Psoas muscle (tissue), 8 donors: ENCODE measurements around the gene DGCR8. TPM values are rescaled to one million over a fixed set of nuclear protein-coding genes. Genes with fewer than 3 reads are reported as not detected.

Experiments
- ATAC-seq, 4 donors: fragments of 200-7000 bp; cut with Tn5 transposase; one replicate each; pipeline ENCODE4 v1.9.1; 2020; ENCODE audit warnings: moderate library complexity in 3 of 4, mild to moderate bottlenecking in 2 of 4
- DNase-seq, 2 donors: peaks; one replicate each; pipeline ENCODE4 v3.0.0-alpha.2; 2020
- H3K27ac ChIP-seq: fragments of 200-600 bp; one replicate; pipeline ENCODE4 v1.8.0; 2022
- H3K27me3 ChIP-seq, 3 donors: fragments of 200-600 bp in 1 of 3; one replicate each; pipeline versions ENCODE4 v1.6.1 to v1.8.0; 2013 to 2022; ENCODE audit warnings: low read length in 2 of 3, mild to moderate bottlenecking in 2 of 3, moderate library complexity in 1 of 3; ENCODE audit not compliant: insufficient read depth in 3 of 3
- H3K36me3 ChIP-seq, 2 donors: fragments of 200-600 bp in 1 of 2; one replicate each; pipeline versions ENCODE4 v1.6.1 to v1.8.0; 2013 to 2022; ENCODE audit warnings: low read depth in 1 of 2, mild to moderate bottlenecking in 1 of 2, moderate library complexity in 1 of 2; ENCODE audit not compliant: insufficient read depth in 1 of 2
- H3K4me1 ChIP-seq: fragments of 200-600 bp; one replicate; pipeline ENCODE4 v1.8.0; 2022
- H3K4me3 ChIP-seq: fragments of 200-600 bp; one replicate; pipeline ENCODE4 v1.8.0; 2022; ENCODE audit warnings: mild to moderate bottlenecking
- H3K9me3 ChIP-seq: fragments of 200-600 bp; one replicate; pipeline ENCODE4 v1.8.0; 2022
- WGBS, 3 donors: extraction: QIAGEN DNeasy Blood & Tissue Kit; methylation state at CpG; one replicate each; pipeline versions ENCODE4 v1.1.6 to v1.1.7; 2013; 5-methylcytosine and 5-hydroxymethylcytosine counted together
- intact Hi-C, 2 donors: fragments of 100-400 bp; cut with DNase I; formaldehyde crosslinking; loops; one replicate each; pipeline versions ENCODE4 v1.11.0 to v1.14.2; 2022
- polyA plus RNA-seq, 3 donors: library from polyadenylated mRNA; stranded (reverse); fragments of 200-250 nt; gene quantifications; one replicate each; pipeline ENCODE4 v1.2.3, GENCODE V29; 2013
- total RNA-seq, 4 donors: library from RNA; stranded (reverse); fragmentation: NEBNext Ultra II Directional in 2 of 4; extraction: Animal tissue kit (Norgen Biotek cat#: 25700) in 2 of 4; gene quantifications; one replicate each; pipeline versions ENCODE4 v1.2.1 to v1.2.4, GENCODE V29; 2021 to 2023
- TF ChIP-seq, protein P1 (sequence below): fragments of 200-600 bp; IDR thresholded peaks from one replicate; pipeline ENCODE4 v1.8.0; 2022; ENCODE audit warnings: antibody characterized with exemption
- donor health status: healthy with polysubstance abuse.
- donor health status: DM: no; HTN: no; CAD: no; lungs with moderate emphysema.
- donor health status: Bipolar disorder and iron deficiency.
- donor health status: healthy.
- donor health status: DM: yes; HTN: yes; CAD: no.
- donor health status: DM: no; HTN: no; CAD: no.
- donor health status: DM: no; HTN: no; CAD: no.
- donor health status: DM: yes; HTN: yes; CAD: no.

DGCR8 gene
- total and polyA plus RNA-seq, 7 donors: 10.5 to 21.5 (median 15.3) TPM

DNA sequence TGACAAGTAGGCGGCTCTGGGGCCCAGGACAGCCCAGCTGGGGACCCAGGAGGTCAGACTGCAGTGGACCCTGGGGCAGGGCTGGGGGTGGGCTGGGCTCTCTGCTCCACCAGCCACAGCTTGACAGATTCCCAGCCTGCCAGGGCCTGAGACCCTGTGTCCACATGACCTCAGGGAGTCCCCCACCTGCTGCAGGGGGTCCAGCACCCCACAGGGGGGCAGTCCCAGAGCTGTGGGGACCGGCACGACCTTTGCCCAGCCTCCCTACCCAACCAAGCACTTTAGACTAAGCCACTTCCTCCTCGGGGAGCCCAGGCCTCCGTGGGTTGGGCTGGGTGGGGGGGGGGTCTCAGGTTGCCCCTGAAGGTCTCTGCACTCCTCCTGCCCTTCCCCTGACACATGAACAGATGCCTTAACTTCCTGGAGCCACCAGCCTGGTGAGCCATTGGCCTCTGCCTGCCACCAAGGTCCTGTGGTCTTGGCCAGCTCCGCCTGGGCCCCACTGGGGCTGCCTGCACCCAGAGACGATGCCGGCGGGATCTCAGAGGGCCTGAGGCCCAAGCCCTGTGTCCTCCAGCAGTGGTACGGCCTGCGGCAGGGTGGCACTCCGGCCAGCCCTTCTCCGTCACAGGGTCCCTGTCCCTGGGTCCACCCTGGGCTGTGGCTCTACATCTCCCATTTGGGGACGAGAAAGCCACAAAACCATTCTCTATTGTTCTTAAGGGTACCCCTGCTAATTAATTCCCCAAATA is 67.4 kb downstream of the DGCR8 start:
- 77 to 81% (median 80%) methylated on average over 12 to 14 of the region's 14 CpGs for WGBS, 3 donors
- no peak overlapping the region for H3K27ac ChIP-seq
- TF ChIP-seq, protein P1, sequence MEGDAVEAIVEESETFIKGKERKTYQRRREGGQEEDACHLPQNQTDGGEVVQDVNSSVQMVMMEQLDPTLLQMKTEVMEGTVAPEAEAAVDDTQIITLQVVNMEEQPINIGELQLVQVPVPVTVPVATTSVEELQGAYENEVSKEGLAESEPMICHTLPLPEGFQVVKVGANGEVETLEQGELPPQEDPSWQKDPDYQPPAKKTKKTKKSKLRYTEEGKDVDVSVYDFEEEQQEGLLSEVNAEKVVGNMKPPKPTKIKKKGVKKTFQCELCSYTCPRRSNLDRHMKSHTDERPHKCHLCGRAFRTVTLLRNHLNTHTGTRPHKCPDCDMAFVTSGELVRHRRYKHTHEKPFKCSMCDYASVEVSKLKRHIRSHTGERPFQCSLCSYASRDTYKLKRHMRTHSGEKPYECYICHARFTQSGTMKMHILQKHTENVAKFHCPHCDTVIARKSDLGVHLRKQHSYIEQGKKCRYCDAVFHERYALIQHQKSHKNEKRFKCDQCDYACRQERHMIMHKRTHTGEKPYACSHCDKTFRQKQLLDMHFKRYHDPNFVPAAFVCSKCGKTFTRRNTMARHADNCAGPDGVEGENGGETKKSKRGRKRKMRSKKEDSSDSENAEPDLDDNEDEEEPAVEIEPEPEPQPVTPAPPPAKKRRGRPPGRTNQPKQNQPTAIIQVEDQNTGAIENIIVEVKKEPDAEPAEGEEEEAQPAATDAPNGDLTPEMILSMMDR: no peak

DNA sequence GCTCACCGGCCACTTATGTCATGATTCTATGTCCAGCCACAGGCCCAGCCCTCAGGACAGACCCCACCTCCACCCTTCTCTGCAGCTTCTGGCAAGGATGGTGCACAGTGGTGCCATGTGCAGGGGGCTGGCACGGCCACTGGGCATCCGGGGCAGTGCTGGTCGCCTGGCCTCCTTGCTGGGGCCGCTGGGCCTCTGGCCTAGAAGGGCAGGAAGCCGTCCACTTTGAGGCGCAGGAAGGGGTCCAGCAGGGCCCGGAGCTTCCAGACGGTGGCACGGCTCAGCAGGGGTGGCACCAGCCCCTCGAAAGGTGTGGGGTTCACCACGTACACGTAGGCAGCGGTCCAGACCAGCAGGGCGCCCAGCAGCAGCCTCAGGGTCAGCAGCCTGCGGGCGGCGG is 68.4 kb downstream of the DGCR8 start:
- H3K4me1 ChIP-seq: no peaks in the 10 kb centered on the region
- no peak overlapping the region for H3K27ac ChIP-seq
- H3K27me3 ChIP-seq: no peaks in the 10 kb centered on the region
- ATAC-seq (no peak), DNase-seq (no peak)
- WGBS, 3 donors: 69 to 75% (median 72%) methylated on average over 14 to 18 of the region's 18 CpGs
- peaks cover 0 to 7% of the 10 kb centered on the region in 2 donors for H3K36me3 ChIP-seq
- H3K4me3 ChIP-seq: no peak overlapping the region
- intact Hi-C loops: no loop called here
- no peaks in the 10 kb centered on the region for H3K9me3 ChIP-seq
- TF ChIP-seq, protein P1: no peak

More for the DNA sequence above, 67.4 kb downstream of the DGCR8 start:
- Histone ChIP-seq H3K9me3 (no peaks in the 10 kb centered on the region), H3K27me3 (no peaks in the 10 kb centered on the region), H3K4me3 (no peak overlapping the region), H3K36me3 (peaks cover 0 to 17% of the 10 kb centered on the region in 2 donors), H3K4me1 (no peaks in the 10 kb centered on the region)
- intact Hi-C loops: no loop called here
- DNase-seq: no peak
- no peak for ATAC-seq

DNA sequence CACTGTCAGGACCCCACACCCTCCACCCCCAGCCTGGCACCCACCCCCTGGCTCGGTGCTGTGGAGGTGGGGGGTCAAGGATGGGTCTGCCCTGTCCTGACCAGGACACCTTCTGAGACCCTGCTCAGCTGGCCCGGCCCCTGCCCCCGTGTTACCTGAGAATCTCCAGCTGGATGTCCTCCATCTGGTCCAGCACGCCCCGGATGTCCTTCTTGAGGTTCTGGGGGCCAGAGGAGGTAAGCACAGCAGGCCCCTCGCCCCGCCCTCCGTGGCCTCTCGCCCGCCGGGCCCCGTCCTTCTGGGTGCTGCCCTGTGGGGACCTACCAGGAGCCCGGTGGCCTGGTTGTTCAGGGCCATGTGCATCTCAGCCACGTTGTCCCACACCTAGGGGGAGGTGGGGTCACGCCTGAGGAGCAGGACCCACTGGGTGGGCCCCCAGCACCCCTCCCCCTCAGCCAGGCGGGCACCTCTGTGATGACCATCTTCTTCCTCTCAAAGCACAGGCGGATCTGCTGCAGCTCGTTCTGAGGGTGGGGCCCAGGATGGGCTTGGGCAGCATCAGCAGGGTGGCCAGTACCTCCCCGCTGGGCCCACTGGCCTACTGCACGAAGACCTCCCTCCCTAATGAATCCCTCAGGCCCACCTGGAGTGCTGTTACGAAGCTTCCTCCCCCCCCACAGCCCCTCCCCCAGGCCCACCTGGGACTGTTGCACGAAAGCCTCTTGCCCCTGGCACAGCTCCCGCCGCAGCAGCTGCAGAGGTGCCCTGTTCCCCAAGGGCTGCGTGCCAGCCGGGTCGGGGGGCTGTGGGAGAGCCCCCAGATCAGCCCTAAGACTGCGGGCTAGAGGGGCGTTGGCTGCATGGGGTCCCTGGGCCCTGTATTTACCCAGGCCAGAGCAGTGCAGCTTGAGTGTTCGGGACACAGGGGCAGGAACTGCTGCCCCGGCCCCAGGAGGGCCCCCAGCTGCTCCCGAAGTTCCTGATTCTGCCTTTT is 69.5 kb downstream of the DGCR8 start:
- no peak for DNase-seq
- no peaks in the 10 kb centered on the region for H3K4me1 ChIP-seq
- 58 to 76% (median 62%) methylated on average over 28 to 32 of the region's 32 CpGs for WGBS, 3 donors
- no peak overlapping the region for H3K27ac ChIP-seq
- TF ChIP-seq, protein P1: no peak
- H3K36me3 ChIP-seq: no peaks in the 10 kb centered on the region
- intact Hi-C loops: loop anchor here in 1 of 2 donors (5.0 kb wide), 1 partner anchor 458 kb away; no protein-coding TSS in a partner anchor
- H3K4me3 ChIP-seq: no peak overlapping the region
- no peaks in the 10 kb centered on the region for H3K9me3 ChIP-seq
- no peaks in the 10 kb centered on the region for H3K27me3 ChIP-seq
- ATAC-seq: no peak

DNA sequence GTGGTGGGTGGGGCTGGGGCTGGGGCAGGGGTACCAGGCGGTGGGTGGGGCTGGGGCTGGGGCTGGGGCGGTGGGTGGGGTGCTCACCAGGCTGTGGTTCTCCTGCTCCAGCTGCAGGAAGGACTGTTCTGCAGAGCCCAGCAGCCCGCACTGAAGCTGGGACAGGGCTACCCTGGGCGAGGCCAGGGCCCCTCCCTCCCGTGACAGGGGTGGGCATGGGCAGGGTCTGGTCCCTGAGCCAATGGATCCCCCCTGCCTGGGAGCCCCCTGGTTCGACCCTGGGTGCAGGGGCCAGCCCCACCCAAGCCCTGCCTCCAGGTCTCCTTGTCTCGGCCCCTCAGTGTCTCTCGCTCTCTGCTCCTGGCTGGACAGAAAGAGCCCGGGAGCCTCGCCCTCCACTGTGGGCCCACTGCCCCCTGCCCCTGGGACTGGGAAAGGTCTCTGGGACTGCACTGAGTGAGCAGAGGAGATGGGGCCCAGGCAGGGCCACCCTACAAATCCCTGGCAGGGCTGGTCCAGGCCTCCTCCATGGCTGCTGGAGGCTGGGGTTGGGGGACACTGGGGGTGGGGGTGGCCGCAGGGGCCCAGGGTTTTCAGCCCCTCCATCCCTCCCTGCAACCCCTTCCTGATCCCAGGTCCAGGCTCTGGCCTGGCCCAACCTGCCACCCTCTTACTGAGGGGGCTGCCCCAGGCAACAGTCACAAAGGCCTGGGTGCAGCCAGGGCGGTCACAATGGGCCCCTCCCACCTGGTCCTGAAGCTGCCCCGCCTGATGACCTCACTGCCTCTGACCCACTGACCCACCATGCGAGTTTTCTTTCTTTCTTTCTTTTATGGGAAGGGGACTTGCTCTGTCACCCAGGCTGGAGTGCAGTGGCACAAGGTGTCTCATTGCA is 70.6 kb downstream of the DGCR8 start, which contains the start of gene CCDC188:
Gene CCDC188, minus strand, starts transcription at position 675 of the 895 bp plus-strand sequence. Its CDS starts 69 bp downstream, at position 606.
- 74 to 84% (median 76%) methylated on average over 9 to 14 of the region's 14 CpGs for WGBS, 3 donors
- ATAC-seq (no peak), DNase-seq (no peak)
- Histone ChIP-seq H3K36me3 (no peaks in the 10 kb centered on the region), H3K4me1 (no peaks in the 10 kb centered on the region), H3K27ac (no peak within 1 kb of the TSS), H3K9me3 (no peaks in the 10 kb centered on the region), H3K4me3 (no peak within 1 kb of the TSS), H3K27me3 (no peaks in the 10 kb centered on the region)
- TF ChIP-seq, protein P1: no peak
- intact Hi-C loops: loop anchor here in 1 of 2 donors (5.0 kb wide), 1 partner anchor 457 kb away; no protein-coding TSS in a partner anchor
